Measurements from ENCODE around the gene KRTAP12-1. TPM values are rescaled to one million over a fixed set of nuclear protein-coding genes. Genes with fewer than 3 reads are reported as not detected.
"Not testable (repeated sequence)": the region's sequence is repeated elsewhere in the genome, so short reads cannot be mapped to it uniquely, and the experiment has no call there.

KRTAP12-1 gene
- total RNA-seq, 4 donors from 2014 or later = 6.0 to 32.1 TPM; not detected in 2

GRCh38 chr21:44701541-44701940 lies 19.6 kb upstream of the KRTAP12-1 start:
- TF ChIP-seq POLR2A (IDR thresholded peaks at IDR 0.05) = no peak
- WGBS = 40% methylated on average over 12 of the region's 12 CpGs
- Histone ChIP-seq H3K27ac (no peak overlapping the region), H3K9me3 (no peaks in the 10 kb centered on the region), H3K4me1 (no peaks in the 10 kb centered on the region), H3K36me3 (no peaks in the 10 kb centered on the region), H3K27me3 (peaks cover 91% of the 10 kb centered on the region), H3K4me3 (no peak overlapping the region)
- DNase-seq (ENCODE audit: low spot score in 2 of 2) = peak in 1 of 2 donors; percentile 69

GRCh38 chr21:44701023-44701400 lies 19.0 kb upstream of the KRTAP12-1 start:
- 85% methylated on average over 14 of the region's 14 CpGs for WGBS
- TF ChIP-seq POLR2A (IDR thresholded peaks at IDR 0.05) = no peak
- no peak for TF ChIP-seq EP300 (IDR thresholded peaks at IDR 0.05)
- TF ChIP-seq, protein P1, sequence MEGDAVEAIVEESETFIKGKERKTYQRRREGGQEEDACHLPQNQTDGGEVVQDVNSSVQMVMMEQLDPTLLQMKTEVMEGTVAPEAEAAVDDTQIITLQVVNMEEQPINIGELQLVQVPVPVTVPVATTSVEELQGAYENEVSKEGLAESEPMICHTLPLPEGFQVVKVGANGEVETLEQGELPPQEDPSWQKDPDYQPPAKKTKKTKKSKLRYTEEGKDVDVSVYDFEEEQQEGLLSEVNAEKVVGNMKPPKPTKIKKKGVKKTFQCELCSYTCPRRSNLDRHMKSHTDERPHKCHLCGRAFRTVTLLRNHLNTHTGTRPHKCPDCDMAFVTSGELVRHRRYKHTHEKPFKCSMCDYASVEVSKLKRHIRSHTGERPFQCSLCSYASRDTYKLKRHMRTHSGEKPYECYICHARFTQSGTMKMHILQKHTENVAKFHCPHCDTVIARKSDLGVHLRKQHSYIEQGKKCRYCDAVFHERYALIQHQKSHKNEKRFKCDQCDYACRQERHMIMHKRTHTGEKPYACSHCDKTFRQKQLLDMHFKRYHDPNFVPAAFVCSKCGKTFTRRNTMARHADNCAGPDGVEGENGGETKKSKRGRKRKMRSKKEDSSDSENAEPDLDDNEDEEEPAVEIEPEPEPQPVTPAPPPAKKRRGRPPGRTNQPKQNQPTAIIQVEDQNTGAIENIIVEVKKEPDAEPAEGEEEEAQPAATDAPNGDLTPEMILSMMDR (IDR thresholded peaks at IDR 0.05) = no peak
- TF ChIP-seq POLR2AphosphoS5 (IDR thresholded peaks at IDR 0.05) = no peak
- Histone ChIP-seq H3K9me3 (no peaks in the 10 kb centered on the region), H3K27me3 (peaks cover 90% of the 10 kb centered on the region), H3K27ac (no peak overlapping the region), H3K36me3 (no peaks in the 10 kb centered on the region), H3K4me1 (no peaks in the 10 kb centered on the region), H3K4me3 (no peak overlapping the region)
- no peak for DNase-seq (ENCODE audit: low spot score in 2 of 2)

GRCh38 chr21:44700101-44701022 lies 18.4 kb upstream of the KRTAP12-1 start:
- Histone ChIP-seq H3K27ac (no peak overlapping the region), H3K4me1 (no peaks in the 10 kb centered on the region), H3K4me3 (no peak overlapping the region), H3K36me3 (no peaks in the 10 kb centered on the region), H3K27me3 (peaks cover 91% of the 10 kb centered on the region), H3K9me3 (no peaks in the 10 kb centered on the region)
- TF ChIP-seq POLR2A (IDR thresholded peaks at IDR 0.05) (no peak), EP300 (IDR thresholded peaks at IDR 0.05) (no peak), POLR2AphosphoS5 (IDR thresholded peaks at IDR 0.05) (no peak)
- TF ChIP-seq, protein P1 (IDR thresholded peaks at IDR 0.05) = no peak
- DNase-seq (ENCODE audit: low spot score in 2 of 2) = no peak
- WGBS = 71% methylated on average over 17 of the region's 21 CpGs

- TF ChIP-seq POLR2AphosphoS5 (IDR thresholded peaks at IDR 0.05) = no peak
- TF ChIP-seq, protein P1 (IDR thresholded peaks at IDR 0.05) = no peak
- no peak for TF ChIP-seq EP300 (IDR thresholded peaks at IDR 0.05)
- TF ChIP-seq POLR2A (IDR thresholded peaks at IDR 0.05) = no peak
- DNase-seq (ENCODE audit: low spot score in 2 of 2) = no peak
- Histone ChIP-seq H3K9me3 (no peaks in the 10 kb centered on the region), H3K36me3 (no peaks in the 10 kb centered on the region), H3K4me3 (no peak overlapping the region), H3K27ac (no peak overlapping the region), H3K4me1 (no peaks in the 10 kb centered on the region), H3K27me3 (peaks cover 88% of the 10 kb centered on the region)
- WGBS = 66% methylated on average over 17 of the region's 17 CpGs
These were observed 17.6 kb upstream of the KRTAP12-1 start for GRCh38 chr21:44699502-44700001.

DNA sequence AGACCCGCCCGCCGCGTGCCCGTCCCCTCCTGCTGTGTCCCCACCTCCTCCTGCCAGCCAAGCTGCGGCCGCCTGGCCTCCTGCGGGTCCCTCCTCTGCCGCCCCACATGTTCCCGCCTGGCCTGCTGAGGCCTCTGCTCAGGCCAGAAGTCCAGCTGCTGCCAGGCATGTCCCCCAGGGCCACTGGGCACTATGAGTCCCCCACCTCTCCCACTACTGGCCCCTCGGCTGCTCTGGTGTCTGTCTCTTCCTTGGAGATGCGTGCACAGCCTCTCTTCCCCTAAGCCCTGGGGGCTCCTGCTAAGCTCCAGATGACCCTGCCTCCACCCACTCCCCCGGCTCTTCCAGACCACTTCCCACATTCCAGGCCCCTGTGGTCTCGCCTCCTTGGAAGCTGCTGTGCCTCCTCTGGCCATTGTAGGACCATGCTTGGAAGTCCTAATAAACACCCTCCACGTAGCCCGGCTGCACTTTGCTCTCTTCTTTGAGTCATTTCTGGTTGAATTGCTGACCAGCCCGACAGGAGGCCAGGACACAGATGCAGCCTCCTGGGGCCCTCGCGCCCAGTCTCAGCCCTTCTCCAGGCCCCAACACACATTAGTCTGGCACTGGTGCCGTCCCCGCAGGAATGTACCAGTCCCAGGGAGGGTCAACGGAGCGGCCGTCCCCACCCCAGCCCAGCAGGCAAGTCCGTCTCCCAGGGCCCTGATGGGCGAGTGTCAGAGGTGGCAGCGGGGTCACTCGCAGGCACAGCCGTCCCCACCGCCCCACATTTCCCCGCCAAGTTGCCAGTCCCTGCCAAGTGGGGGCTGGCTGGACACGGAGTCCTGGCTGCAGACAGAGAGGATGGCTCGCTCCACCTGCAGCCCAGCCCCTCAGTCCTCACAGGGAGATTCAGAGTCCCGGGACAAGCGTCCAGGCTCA lies 16.1 kb upstream of the KRTAP12-1 start:
- 60% methylated on average over 16 of the region's 35 CpGs for WGBS
- TF ChIP-seq, protein P1 (IDR thresholded peaks at IDR 0.05) = no peak
- no peak for TF ChIP-seq POLR2AphosphoS5 (IDR thresholded peaks at IDR 0.05)
- no peak for TF ChIP-seq EP300 (IDR thresholded peaks at IDR 0.05)
- no peak for TF ChIP-seq POLR2A (IDR thresholded peaks at IDR 0.05)
- Histone ChIP-seq H3K36me3 (no peaks in the 10 kb centered on the region), H3K27ac (no peak overlapping the region), H3K4me3 (no peak overlapping the region), H3K27me3 (peaks cover 73% of the 10 kb centered on the region), H3K4me1 (no peaks in the 10 kb centered on the region), H3K9me3 (no peaks in the 10 kb centered on the region)
- no peak for DNase-seq (ENCODE audit: low spot score in 2 of 2)

DNA sequence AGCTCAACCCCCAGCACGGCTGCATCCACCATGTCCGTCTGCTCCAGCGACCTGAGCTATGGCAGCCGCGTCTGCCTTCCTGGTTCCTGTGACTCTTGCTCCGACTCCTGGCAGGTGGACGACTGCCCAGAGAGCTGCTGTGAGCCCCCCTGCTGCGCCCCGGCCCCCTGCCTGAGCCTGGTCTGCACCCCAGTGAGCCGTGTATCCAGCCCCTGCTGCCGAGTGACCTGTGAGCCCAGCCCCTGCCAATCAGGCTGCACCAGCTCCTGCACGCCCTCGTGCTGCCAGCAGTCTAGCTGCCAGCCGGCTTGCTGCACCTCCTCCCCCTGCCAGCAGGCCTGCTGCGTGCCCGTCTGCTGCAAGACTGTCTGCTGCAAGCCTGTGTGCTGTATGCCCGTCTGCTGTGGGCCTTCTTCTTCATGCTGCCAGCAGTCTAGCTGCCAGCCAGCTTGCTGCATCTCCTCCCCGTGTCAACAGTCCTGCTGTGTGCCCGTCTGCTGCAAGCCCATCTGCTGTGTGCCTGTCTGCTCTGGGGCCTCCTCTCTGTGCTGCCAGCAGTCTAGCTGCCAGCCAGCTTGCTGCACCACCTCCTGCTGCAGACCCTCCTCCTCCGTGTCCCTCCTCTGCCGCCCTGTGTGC lies 15.3 kb upstream of the KRTAP12-1 start, which contains the start of gene KRTAP10-12:
TSS of gene KRTAP10-12 (plus strand) at position 1 of the 639 bp plus-strand sequence. CDS start at position 31, 30 bp downstream.
- not testable (repeated sequence) for H3K4me3 ChIP-seq; H3K27ac ChIP-seq; H3K36me3 ChIP-seq; H3K9me3 ChIP-seq; DNase-seq (ENCODE audit: low spot score in 2 of 2); H3K4me1 ChIP-seq
- peaks cover 66% of the 10 kb centered on the region for H3K27me3 ChIP-seq
- 53% methylated on average over 21 of the region's 21 CpGs for WGBS

Measured in suprapubic skin (tissue), 4 donors.